Mucosa of stomach (tissue), 1 donor: ENCODE measurements around the gene SUDS3.

ENCODE experiments used
- H3K27me3 ChIP-seq: one replicate; pipeline ENCODE4 v1.7.0; 2013; ENCODE audit warnings: mild to moderate bottlenecking, low read length; ENCODE audit not compliant: control insufficient read depth, insufficient read depth
- H3K36me3 ChIP-seq: one replicate; pipeline ENCODE4 v1.7.0; 2013; ENCODE audit warnings: low read length; ENCODE audit not compliant: control insufficient read depth, insufficient read depth
- H3K4me1 ChIP-seq: one replicate; pipeline ENCODE4 v1.7.0; 2013; ENCODE audit warnings: mild to moderate bottlenecking, low read length; ENCODE audit not compliant: control insufficient read depth, insufficient read depth
- H3K4me3 ChIP-seq: one replicate; pipeline ENCODE4 v1.7.0; 2013; ENCODE audit warnings: low read length
- H3K9ac ChIP-seq: one replicate; pipeline ENCODE4 v1.7.0; 2013; ENCODE audit warnings: mild to moderate bottlenecking, low read length, moderate library complexity
- H3K9me3 ChIP-seq: one replicate; pipeline ENCODE4 v1.7.0; 2013; ENCODE audit warnings: mild to moderate bottlenecking, low read length, moderate library complexity; ENCODE audit not compliant: control insufficient read depth
- donor health status: Pancreatic carcinoma.

SUDS3 gene

DNA sequence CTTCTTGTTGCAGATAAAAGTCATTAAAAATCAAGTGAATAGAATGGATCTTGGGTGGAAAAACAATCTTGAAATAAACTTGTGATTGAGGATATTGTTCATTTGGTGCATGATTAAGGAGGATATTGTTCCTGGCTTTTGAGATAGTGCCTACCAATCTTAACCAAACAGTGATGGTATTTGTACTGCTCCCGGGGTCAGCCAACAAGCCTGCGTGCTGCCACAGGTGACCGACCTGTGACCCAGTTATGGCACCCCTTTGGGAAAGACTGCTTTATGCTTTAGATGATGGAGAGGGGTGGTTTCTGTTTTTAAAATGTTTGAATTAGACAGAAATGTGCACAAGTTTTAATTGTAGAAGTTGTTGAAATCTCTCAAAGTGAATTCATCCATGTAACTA is 41.6 kb downstream of the SUDS3 start:
- no peak overlapping the region for H3K4me3 ChIP-seq
- H3K9me3 ChIP-seq, result no peaks in the 10 kb centered on the region
- H3K27me3 ChIP-seq, result no peaks in the 10 kb centered on the region
- peaks cover 2% of the 10 kb centered on the region for H3K36me3 ChIP-seq
- no peak overlapping the region for H3K9ac ChIP-seq
- H3K4me1 ChIP-seq, result peaks cover 11% of the 10 kb centered on the region

DNA sequence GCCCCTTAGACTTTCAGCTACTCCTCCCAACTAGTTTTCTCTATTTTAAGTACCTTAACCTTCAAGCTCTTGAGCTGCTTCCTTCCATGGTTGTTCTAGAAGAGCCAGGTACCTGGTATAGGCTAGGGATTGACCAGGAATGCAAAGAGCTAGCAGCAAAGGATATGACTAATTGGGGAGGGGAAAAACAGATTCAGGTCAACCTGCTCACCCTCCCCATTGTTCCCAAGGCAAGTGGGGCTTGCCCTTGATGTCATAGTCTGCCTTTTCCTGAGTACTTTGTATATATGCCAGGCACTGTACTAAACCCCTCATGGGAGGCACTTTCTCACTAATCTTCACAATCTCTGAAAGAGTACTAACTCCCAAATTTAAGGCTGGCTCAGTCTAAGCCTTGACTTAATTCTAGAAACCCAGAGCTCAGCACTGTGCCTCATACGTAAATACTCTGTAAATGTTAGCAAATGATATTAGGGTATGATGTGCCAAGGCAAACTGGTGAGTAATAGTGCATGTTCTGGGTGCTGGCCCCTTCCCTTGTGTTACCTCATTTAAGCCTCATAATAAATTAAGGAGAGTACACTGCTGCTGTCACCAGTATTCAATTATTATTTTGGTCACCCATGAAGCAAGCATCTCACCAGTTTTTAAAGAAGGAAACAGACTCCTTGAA is 42.2 kb downstream of the SUDS3 start:
- H3K9me3 ChIP-seq, result no peaks in the 10 kb centered on the region
- H3K4me1 ChIP-seq, result peaks cover 13% of the 10 kb centered on the region
- H3K27me3 ChIP-seq, result no peaks in the 10 kb centered on the region
- H3K4me3 ChIP-seq, result no peak overlapping the region
- H3K9ac ChIP-seq, result no peak overlapping the region
- no peaks in the 10 kb centered on the region for H3K36me3 ChIP-seq

DNA sequence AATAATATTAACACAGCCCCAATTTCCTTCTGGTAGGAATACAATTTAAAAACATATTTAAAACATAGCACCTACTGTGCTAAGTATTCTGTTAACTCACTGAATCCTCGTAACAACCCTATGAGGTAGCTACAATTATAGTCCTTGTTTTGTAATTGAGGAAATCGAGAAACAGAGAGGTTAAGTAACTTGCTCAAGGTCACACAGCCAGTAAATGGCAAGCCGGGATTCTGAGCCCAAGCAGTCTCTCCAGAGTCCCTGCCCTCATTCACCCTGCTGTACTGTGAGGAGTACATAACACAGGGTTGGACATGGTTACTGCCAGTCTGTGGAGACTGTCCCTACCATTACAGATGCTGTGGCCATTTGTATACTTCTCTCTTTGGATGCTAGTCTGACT is 44.3 kb downstream of the SUDS3 start:
- Histone ChIP-seq H3K36me3 (no peaks in the 10 kb centered on the region), H3K9ac (no peak overlapping the region), H3K4me3 (no peak overlapping the region), H3K9me3 (no peaks in the 10 kb centered on the region), H3K27me3 (no peaks in the 10 kb centered on the region), H3K4me1 (peaks cover 13% of the 10 kb centered on the region)

DNA sequence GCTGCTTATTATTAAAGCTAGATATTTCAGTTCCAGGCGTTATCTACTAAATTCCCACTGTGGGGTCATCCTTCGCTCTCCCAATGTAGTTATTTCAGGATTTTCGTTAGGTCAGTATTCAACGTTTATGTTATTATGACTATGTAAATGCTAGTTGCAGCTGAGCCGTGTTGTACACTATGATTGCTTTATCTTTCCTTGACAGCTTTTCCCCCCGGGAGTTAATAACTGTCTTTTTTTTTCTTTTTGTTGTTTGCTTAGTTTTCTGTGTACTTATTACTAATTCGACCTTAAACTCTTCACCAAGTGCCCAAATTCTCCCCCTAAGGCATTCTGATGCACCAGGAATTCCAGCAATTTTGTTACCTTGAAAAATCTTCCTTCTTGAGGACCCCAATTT is 48.5 kb downstream of the SUDS3 start:
- H3K4me3 ChIP-seq, result no peak overlapping the region

DNA sequence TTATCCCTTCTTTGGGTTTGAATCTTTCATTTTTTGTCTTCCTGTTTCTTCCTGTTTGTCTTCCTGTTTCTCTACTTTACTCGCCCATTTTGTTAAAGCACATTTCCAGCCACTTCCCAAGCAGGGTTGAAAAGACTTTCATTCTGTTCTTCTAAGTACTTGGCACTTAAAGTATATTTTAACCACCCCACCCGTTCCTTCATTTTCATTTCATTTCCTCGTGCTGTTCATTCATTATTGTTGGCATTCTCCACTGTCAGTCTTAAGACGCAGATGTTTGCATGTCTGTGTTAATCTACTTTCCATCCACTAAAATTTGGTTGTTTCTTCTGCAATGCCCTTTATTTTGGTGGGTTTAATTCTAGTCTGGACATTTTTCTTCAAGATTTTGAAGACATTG is 49.0 kb downstream of the SUDS3 start:
- H3K27me3 ChIP-seq, result no peaks in the 10 kb centered on the region
- H3K9me3 ChIP-seq, result no peaks in the 10 kb centered on the region
- no peak overlapping the region for H3K9ac ChIP-seq
- no peaks in the 10 kb centered on the region for H3K36me3 ChIP-seq
- H3K4me3 ChIP-seq, result no peak overlapping the region
- H3K4me1 ChIP-seq, result peaks cover 5% of the 10 kb centered on the region

More for the DNA sequence above, 48.5 kb downstream of the SUDS3 start:
- H3K9ac ChIP-seq, result no peak overlapping the region
- H3K9me3 ChIP-seq, result no peaks in the 10 kb centered on the region
- H3K36me3 ChIP-seq, result no peaks in the 10 kb centered on the region
- no peaks in the 10 kb centered on the region for H3K27me3 ChIP-seq
- peaks cover 5% of the 10 kb centered on the region for H3K4me1 ChIP-seq

DNA sequence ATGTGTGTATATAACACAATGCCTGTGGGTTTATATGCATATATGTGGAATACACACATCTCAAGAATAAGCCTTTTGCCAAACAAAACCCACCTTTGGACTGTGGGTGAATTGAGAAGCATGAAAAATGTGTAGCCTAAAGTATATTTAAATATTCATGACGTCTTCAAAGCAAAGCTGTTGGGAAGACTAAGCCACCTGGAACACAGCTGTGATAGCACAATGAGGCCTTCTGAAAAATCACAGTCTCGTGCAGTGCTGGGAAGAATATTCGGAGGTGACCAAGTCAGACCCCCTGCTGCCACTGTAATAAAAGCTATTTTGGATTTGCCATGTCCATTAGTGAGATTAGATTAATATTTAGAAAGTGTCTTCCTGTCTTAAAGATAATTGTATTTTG is 51.5 kb downstream of the SUDS3 start:
- Histone ChIP-seq H3K4me3 (no peak overlapping the region), H3K4me1 (peaks cover 4% of the 10 kb centered on the region), H3K9ac (no peak overlapping the region), H3K36me3 (no peaks in the 10 kb centered on the region), H3K27me3 (no peaks in the 10 kb centered on the region), H3K9me3 (no peaks in the 10 kb centered on the region)

DNA sequence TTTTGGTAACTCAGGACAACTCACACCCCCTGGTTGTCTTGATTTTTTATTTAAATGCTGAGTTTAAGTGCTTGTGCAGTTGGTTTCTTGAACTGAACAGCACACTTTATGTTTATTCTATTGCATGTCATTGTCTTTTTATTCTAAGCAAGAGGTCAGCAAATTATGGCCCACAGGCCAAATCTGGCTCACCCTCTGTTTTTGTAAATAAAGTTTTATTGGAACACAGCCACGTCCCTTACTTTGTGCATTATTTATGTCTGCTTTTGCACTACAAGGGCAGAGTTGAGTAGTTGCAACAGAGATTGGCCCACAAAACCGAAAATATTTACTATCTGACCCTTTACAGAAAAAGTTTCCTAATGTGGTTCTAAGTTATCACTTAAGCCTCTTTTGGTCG is 52.3 kb downstream of the SUDS3 start:
- Histone ChIP-seq H3K9ac (no peak overlapping the region), H3K27me3 (no peaks in the 10 kb centered on the region), H3K4me1 (no peaks in the 10 kb centered on the region), H3K4me3 (no peak overlapping the region), H3K36me3 (no peaks in the 10 kb centered on the region), H3K9me3 (no peaks in the 10 kb centered on the region)

DNA sequence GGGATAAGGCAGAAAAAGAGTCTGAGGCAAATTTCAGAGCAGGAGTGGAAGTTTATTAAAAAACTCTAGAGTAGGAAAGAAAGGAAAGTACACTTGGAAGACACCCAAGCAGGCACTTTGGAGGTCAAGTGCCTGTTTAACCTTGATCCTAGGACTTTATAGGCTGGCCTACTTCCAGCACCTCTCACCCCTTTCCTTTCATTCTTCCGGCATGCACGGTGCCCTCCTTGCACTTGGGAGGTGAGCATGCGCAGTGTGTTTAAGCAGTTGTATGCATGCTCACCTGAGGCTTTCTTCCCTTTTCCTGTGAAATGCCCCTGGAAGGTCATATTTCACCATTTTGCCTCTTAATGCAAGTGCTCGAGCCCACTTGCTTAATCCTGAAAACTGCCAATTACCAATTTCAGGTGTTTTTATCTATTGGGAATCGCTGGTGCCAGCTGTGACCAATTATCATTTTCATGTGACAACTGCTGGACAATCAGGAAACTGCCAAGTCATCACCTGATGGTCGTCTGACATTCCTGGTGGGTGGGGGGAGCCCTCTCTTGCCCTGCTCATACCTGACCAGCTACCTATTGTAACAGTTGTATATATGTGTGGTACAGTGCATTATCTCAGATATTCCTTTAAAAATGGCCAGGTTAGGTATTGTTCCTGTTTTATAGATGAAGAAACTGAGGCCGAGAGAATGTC is 53.5 kb downstream of the SUDS3 start:
- no peaks in the 10 kb centered on the region for H3K4me1 ChIP-seq
- no peaks in the 10 kb centered on the region for H3K36me3 ChIP-seq
- H3K9ac ChIP-seq, result no peak overlapping the region
- no peak overlapping the region for H3K4me3 ChIP-seq
- no peaks in the 10 kb centered on the region for H3K27me3 ChIP-seq
- H3K9me3 ChIP-seq, result no peaks in the 10 kb centered on the region

DNA sequence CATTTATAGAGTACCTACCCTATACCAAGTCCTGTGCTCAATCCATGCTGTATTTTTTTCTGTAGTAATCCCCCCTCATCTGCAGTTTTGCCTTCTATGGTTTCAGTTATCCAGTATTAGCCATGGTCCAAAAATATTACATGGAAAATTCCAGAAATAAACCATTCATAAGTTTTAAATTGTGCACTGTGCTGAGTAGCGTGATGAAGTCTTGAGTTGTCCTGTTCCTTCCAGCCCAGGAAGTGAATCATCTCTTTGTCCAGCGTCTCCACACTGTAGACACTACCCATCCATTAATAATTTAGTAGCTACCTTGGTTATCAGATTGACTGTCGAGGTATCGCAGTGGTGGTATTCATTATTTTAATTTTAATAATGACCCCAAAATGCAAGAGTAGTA is 54.2 kb downstream of the SUDS3 start:
- Histone ChIP-seq H3K9ac (no peak overlapping the region), H3K4me3 (no peak overlapping the region), H3K36me3 (no peaks in the 10 kb centered on the region), H3K4me1 (no peaks in the 10 kb centered on the region), H3K27me3 (no peaks in the 10 kb centered on the region), H3K9me3 (no peaks in the 10 kb centered on the region)

DNA sequence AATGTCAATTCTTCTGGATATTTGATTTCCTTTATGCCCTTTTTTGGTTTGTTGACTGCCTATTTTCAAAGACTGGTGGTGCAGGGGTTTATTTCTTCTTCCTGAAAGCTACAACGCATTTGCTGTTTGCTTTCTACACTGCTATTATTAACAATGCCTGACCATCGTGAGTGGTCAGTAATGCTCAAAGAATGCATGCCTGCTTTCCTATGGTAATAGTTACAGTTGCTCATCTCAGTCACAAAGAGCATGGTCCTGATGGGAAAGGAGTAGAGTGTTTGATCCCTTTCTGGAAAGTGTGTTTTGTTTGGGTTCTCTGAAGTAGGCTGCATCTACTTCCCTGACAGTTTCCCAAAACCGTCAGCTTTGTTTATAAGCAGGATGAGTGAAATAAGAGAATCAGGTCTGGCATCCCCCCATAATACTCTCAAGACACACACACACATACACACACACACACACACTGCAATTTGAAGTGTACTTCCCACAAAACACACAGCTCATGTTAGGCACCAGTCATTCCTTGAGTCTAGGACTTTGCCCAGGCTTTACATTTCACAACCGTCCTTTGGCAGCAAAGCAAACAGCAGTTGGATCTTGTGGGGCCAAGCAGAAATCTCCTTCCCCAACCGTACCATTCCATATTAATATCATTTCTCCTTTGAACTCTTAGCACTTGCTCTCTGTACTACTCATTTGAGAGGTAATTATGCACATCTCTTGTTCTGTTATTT is 56.6 kb downstream of the SUDS3 start:
- no peaks in the 10 kb centered on the region for H3K36me3 ChIP-seq
- no peaks in the 10 kb centered on the region for H3K27me3 ChIP-seq
- no peak overlapping the region for H3K4me3 ChIP-seq
- H3K9me3 ChIP-seq, result no peaks in the 10 kb centered on the region
- no peaks in the 10 kb centered on the region for H3K4me1 ChIP-seq
- H3K9ac ChIP-seq, result no peak overlapping the region

DNA sequence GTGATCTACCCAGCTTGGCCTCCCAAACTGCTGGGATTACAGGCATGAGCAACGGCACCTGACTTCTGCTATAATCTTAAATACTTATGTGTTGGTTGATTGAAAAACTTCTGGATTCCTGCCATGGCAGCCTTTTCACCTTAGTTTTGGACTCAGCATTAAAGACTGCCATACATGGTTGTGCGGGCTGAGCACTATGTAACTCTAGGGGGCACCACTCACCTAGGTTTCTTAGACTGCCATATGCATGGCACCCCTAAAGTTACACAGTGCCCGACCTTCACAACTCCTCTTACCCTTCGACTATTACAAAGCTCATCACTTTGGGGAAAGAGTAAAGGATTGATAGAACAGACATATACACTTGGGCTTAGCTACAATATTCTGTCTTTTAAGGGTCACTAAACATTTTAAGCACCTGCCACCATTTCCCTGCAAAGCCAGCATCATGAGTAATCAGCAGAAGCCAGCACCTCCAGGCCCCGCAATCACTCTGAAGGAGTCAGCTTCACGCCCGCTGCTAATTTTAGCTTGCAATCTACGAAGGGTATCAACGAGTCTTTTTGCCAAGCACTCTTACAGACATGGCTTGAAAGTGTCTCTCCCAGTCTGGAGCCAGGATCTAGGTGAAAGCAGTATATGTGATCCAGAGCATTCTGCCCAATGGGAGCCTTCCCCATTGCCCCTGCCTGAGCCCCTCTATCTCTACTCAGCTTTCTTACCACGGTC is 59.8 kb downstream of the SUDS3 start:
- Histone ChIP-seq H3K4me3 (no peak overlapping the region), H3K9ac (no peak overlapping the region), H3K9me3 (no peaks in the 10 kb centered on the region), H3K4me1 (no peaks in the 10 kb centered on the region), H3K27me3 (no peaks in the 10 kb centered on the region), H3K36me3 (no peaks in the 10 kb centered on the region)

DNA sequence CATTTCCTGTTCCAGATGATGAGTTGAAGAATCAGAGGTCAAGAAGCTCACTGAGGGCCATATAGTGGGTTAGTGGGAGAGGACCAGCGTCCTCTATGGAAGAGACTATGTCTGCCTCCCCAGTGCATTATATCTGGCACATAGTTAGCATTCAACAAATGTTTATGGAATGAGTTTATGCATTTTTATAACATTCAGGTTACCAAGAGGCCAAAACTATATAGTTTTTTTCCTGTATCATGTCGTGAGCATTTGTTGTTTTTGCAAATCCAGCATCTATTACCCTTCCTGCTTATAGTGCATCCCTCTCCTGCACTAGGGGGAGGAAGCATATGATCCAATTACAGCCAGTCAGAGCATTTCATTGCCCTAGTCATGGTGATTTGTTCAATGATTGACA is 60.6 kb downstream of the SUDS3 start:
- Histone ChIP-seq H3K27me3 (no peaks in the 10 kb centered on the region), H3K36me3 (no peaks in the 10 kb centered on the region), H3K9ac (no peak overlapping the region), H3K4me3 (no peak overlapping the region), H3K4me1 (no peaks in the 10 kb centered on the region), H3K9me3 (no peaks in the 10 kb centered on the region)
